ENCODE measurements around the gene PIWIL1.

- TF ChIP-seq CTCF (IDR thresholded peaks at IDR 0.05; ENCODE audit: low read depth, low read length): no peak
- no peak for TF ChIP-seq POLR2A (IDR thresholded peaks at IDR 0.05; ENCODE audit: extremely low read depth, insufficient read length)
- TF ChIP-seq MAX (IDR thresholded peaks at IDR 0.05; ENCODE audit: low read depth, low read length): no peak
Measured at GRCh38 chr12:130298322-130299021, 39.2 kb upstream of the PIWIL1 start.

Data from NB4 (cell line).